GM19099 (cell line): ENCODE results near the gene AFF3.

Source experiments
- POLR2A ChIP-seq: IDR thresholded peaks from 3 replicates; pipeline ENCODE4 v1.6.1; 2011; ENCODE audit warnings: low read depth; ENCODE audit not compliant: insufficient read length; ENCODE audit errors: extremely low read depth

The AFF3 gene

GRCh38 chr2:99784946-99785345, 357.4 kb downstream of the AFF3 start:
- no peak for TF ChIP-seq POLR2A

GRCh38 chr2:99784282-99784681, 358.1 kb downstream of the AFF3 start:
- TF ChIP-seq POLR2A: no peak

DNA sequence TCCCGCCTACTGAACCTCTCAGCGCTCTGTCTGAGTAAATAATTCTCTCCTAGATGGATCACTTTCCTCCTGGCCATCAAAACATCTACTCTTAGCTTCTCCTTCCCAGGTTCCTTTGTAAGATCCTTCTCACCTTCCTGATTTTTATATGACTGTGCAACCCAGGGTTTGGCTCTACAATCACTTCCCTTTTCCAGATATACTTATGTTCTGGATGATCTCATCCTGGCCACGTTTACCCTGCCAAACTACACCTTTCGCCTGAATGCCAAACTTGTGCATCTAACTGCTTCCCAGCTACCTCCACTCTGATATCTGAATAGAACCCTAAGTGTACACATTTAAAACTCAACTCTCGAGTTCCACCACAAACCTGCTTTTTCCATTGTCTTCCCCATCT, 362.1 kb downstream of the AFF3 start:
- TF ChIP-seq POLR2A: no peak

DNA sequence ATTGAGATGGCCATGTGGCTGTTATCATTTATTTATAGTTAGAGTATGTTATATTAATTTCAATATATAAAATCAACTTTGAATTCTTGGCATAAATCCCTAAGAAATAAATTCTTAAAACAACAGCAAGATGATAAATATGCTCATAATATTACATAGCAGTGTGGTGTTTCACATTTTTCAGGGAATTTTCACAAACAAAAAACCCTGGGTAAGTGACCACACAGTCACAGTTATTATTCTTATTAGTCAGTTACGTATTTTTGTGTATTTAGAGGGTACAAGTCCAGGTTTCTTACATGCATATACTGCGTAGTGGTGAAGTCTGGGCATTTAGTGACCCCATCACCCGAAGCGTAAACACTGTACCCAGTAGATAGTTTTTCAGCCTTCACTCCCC, 363.1 kb downstream of the AFF3 start:
- no peak for TF ChIP-seq POLR2A

DNA sequence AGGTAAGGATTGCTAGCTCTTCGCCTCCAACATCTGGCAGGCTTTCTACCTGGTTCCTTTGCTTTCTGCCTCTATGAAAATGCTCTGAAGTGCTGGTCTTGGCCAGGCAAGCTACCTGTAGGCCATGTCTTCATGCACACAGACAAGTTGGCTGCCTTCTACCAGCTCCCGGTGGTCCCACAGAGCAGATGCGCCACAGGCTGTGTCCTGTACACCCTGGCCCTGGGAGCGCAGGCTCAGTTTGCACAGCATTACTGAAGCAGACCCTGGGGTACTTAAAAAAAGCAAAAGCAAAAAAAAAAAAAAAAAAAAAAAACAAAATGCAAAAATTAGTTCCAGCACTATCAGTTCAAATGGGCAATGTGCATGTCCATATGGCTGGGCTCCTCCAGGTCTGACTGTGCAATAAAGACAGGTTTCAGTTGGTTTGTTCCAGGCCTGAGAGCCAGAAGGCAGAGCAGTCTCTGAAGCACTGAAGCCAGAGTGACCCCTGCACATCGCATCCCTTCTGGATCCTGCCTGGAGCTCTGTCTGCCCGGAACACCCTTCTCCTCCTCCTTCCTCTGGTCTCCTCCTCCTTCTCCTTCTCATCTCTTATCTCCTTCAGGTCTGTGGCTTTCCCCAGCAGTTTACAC, 364.6 kb downstream of the AFF3 start:
- TF ChIP-seq POLR2A: no peak

DNA sequence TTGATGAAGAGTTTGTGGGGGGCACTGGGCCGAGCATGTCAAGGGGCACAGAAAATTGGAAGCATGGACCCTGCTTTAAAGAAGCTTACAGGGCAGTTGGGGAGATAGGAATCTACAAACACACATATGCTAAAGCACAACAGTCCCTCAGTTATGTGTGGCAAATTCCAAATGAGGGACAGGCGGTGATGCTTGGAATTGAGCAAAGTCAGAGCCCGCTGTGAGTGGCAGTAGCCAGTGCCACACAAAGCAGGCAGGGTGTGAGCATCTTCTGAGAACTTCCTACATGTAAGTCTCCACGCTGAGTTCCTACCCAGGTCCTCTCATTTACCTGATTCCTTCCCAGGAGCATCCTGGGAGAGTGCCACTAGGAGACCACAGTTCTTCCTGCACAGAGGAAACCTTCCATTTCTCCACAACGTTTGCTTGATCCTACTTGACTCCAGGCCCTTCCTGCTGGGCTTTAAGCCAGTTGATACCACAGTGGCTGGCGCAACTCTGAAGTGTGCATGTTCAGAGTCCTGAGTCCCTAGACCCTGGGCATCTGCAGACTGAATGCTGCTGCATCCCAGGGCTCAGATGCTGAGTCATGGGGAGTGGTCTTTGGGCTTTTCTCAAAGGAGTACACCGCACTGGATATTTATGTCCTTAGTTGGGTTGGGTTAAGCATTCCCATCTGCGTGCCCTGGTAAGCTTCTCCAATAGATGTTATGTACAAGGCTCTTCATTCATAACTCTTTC, 365.3 kb downstream of the AFF3 start:
- TF ChIP-seq POLR2A: no peak

- TF ChIP-seq POLR2A: no peak
Measured at GRCh38 chr2:99776206-99776905, 366.0 kb downstream of the AFF3 start.

- no peak for TF ChIP-seq POLR2A
Measured at GRCh38 chr2:99775585-99775984, 366.8 kb downstream of the AFF3 start.

- TF ChIP-seq POLR2A: no peak
Measured at GRCh38 chr2:99772591-99773331, 369.6 kb downstream of the AFF3 start.

GRCh38 chr2:99771681-99772333, 370.6 kb downstream of the AFF3 start:
- no peak for TF ChIP-seq POLR2A

DNA sequence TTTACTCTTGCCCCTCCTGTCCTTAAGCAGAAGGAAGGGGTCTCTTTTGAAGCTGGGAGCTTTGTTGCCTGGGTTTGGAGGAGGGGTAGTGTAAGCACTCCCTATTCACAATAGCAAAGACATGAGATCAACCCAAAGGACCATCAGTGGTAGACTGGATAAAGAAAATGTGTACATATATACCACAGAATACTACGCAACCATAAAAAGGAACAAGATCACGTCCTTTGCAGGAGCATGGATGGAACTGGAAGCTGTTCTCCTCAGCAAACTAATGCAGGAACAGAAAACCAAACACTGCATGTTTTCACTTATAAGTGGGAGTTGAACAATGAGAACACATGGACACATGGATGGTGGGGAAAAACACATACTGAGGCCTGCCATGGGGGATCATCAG, 371.5 kb downstream of the AFF3 start:
- no peak for TF ChIP-seq POLR2A

DNA sequence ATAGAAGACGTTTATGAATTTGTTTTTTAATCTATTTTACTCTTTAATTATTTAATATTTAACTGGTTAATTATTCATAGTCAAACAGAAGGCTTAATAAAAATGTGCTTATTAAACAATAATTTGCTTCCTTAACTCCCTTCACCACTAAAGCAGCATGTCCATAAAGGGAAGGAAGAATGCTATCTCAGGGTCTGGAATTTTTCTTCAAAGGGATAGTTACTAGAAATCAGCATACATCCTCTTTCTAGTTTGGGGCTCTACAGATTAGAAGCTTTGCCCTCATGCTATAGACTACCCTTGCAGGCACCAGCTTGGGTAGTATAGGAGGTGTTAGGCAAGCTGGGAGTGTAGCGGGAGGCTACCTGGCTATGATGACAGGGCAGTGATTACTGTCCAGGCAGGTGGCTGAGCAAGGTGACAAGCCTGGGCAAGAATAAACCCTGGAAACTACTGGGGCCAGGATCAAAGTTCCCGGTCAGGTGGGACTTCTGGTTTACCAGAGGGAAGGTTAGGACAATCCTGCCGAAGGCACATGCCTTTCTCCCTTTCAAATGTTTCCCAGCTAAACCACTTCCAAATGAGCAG, 376.6 kb downstream of the AFF3 start:
- no peak for TF ChIP-seq POLR2A

DNA sequence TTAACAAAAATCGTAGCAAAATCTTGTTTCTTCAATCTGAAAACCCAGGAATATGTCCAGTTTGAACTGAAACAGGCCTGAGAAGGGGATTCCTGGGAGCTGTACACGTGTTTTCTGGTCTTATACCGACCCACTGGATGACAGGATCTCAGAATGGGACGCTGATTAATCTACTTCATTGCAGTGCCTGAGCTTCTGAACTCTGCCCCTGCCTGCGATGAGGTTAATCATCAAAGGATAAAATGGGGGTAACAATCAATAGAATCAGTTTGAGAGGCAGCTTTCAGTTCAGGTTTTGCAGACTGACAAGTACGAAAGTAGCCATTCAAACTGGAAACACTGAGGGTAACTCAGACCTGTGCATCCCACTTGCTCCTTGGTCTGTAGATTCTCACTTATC, 378.6 kb downstream of the AFF3 start:
- TF ChIP-seq POLR2A: no peak

DNA sequence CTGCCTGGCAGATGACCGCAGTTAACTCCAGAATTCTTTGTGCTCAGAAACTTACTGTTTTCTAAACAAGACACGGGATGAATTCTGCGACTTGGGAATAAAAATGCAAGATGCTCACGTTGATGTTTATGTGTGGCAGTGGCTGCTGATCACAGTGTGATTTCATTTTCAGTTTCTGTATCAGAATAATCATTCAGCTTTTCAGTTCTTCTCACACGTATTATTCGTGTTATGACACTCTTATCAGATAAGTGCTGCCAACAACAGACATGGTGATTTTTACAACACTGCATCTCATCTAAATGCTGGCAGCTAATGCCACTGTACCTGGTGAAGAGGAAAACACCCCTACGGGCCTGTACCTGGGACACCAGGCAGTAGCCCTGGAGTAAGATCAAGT, 379.7 kb downstream of the AFF3 start:
- TF ChIP-seq POLR2A: no peak
